HFFc6 (cell line): ENCODE results near the gene TTLL13. TPM values are rescaled to one million over a fixed set of nuclear protein-coding genes. Genes with fewer than 3 reads are reported as not detected.
A peak's percentile ranks its signal among the peaks of the same experiment; 100 is the strongest.

Source experiments
- DNase-seq: peaks from one replicate; pipeline ENCODE4 v3.0.0-alpha.2; 2018
- H3K27ac Mint-ChIP-seq: 2 replicates; pipeline ENCODE4 v1.8.0; 2020; ENCODE audit warnings: mild to moderate bottlenecking, mixed read lengths
- H3K27me3 Mint-ChIP-seq: 2 replicates; pipeline ENCODE4 v1.8.0; 2021; ENCODE audit warnings: mild to moderate bottlenecking, moderate library complexity, mixed read lengths; ENCODE audit not compliant: insufficient read depth
- H3K36me3 Mint-ChIP-seq: 2 replicates; pipeline ENCODE4 v1.8.0; 2021; ENCODE audit warnings: low read depth, mixed read lengths
- H3K4me1 Mint-ChIP-seq: 2 replicates; pipeline ENCODE4 v1.8.0; 2020; ENCODE audit warnings: low read depth, mixed read lengths
- H3K4me3 Mint-ChIP-seq: 2 replicates; pipeline ENCODE4 v1.8.0; 2020; ENCODE audit warnings: mild to moderate bottlenecking, moderate library complexity, mixed read lengths
- H3K9me3 Mint-ChIP-seq: 2 replicates; pipeline ENCODE4 v1.8.0; 2020; ENCODE audit warnings: mild to moderate bottlenecking, mixed read lengths
- total RNA-seq, 6 experiments: library from RNA; stranded (reverse); fragmentation: NEBNext Ultra II Directional; extraction: Animal tissue kit (Norgen Biotek cat#: 25700); gene quantifications; 2 replicates in 1 of 6; 3 replicates in 5 of 6; pipeline ENCODE4 v1.2.3, GENCODE V29; 2021
- TF ChIP-seq, protein P1 (sequence below): fragments of 200-600 bp; sonication (generic); IDR thresholded peaks from 2 replicates; pipeline ENCODE4 v1.5.0; 2021; ENCODE audit warnings: antibody characterized with exemption, mild to moderate bottlenecking

The TTLL13 gene
- total RNA-seq, 6 experiments from 2014 or later, result 0.07 to 0.14 TPM; not detected in 4

DNA sequence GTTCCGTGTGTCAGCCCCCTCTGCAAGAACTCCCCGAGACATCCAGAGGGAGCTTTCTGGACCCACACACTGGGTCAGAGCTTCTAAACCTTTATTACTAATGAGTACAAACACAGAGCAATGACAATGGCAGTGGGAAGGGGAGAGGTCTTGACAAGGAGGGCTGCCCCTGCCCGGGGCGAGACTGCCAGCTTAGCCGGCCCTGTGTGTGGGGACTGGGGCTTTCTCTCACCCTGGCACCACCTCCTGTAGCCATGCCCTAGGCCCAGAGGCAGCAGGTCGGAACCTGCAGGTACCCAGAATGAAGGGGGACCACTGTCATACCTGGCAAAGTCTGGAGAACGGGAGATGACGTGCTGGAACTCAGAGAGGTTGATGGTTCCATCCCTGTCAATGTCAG is 18.7 kb upstream of the TTLL13 start:
- TF ChIP-seq, protein P1, sequence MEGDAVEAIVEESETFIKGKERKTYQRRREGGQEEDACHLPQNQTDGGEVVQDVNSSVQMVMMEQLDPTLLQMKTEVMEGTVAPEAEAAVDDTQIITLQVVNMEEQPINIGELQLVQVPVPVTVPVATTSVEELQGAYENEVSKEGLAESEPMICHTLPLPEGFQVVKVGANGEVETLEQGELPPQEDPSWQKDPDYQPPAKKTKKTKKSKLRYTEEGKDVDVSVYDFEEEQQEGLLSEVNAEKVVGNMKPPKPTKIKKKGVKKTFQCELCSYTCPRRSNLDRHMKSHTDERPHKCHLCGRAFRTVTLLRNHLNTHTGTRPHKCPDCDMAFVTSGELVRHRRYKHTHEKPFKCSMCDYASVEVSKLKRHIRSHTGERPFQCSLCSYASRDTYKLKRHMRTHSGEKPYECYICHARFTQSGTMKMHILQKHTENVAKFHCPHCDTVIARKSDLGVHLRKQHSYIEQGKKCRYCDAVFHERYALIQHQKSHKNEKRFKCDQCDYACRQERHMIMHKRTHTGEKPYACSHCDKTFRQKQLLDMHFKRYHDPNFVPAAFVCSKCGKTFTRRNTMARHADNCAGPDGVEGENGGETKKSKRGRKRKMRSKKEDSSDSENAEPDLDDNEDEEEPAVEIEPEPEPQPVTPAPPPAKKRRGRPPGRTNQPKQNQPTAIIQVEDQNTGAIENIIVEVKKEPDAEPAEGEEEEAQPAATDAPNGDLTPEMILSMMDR, result no peak
- Mint-ChIP-seq H3K36me3 (peaks cover 6% of the 10 kb centered on the region), H3K4me1 (peaks cover 29% of the 10 kb centered on the region), H3K27me3 (no peaks in the 10 kb centered on the region; the same call in 1 of the 2 replicates), H3K4me3 (no peak overlapping the region), H3K9me3 (no peaks in the 10 kb centered on the region), H3K27ac (no peak overlapping the region)
- no peak for DNase-seq

DNA sequence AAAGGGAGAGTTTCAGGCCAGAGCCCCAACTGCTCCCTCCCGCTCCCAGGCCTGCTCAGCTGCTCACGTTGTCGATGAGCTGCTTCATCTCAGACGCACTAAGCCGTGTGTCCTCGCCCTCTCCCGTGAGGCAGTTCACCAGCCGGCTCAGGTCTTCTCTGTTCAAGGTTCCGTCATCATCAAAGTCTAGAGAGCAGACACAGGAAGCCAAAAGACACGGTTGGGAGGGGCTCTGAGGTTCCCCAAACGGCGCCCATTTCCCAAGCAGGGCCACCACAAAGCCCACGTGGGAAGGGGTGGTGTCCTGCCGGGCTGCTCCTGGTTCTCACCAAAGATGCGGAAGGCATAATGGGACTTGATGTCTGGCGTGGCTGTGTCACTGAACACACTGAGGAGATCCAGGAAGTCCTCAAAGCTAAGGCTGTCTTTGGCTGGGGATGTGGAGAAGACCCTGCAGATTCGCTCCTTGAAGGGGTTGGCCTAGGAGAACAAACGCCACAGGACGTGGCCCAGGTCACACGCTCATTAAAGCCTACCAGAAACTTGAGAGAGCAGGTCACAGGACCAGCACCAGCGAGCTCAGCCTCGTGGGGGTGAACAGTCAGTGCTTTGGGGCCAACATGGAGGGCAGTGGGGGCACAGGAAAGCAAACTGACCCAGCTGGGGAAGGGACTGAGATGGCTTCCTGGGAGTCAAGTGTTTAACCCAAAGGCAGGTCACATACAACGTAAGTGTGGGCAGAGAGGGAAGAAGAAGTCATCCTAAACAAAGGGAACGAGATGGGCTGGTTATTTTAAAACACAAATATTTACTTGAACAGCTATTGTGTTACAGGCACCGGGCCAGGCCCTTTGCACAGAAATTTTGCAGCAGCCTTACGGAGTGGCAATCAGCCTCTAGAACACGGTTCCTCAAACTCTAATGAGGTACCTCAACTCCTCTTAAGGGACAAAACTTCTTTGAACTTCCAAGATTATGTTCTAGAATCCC is 18.0 kb upstream of the TTLL13 start:
- TF ChIP-seq, protein P1, result no peak
- peaks cover 6% of the 10 kb centered on the region for H3K36me3 Mint-ChIP-seq
- H3K4me1 Mint-ChIP-seq, result peaks cover 29% of the 10 kb centered on the region
- DNase-seq, result no peak
- H3K27ac Mint-ChIP-seq, result no peak overlapping the region
- H3K4me3 Mint-ChIP-seq, result peak overlapping the region; percentile 53
- no peaks in the 10 kb centered on the region; the same call in 1 of the 2 replicates for H3K27me3 Mint-ChIP-seq
- H3K9me3 Mint-ChIP-seq, result no peaks in the 10 kb centered on the region

- H3K9me3 Mint-ChIP-seq, result no peaks in the 10 kb centered on the region
- DNase-seq, result no peak
- H3K4me3 Mint-ChIP-seq, result peak overlapping the region; percentile 91
- H3K36me3 Mint-ChIP-seq, result peaks cover 6% of the 10 kb centered on the region
- TF ChIP-seq, protein P1, result no peak
- H3K27me3 Mint-ChIP-seq, result no peaks in the 10 kb centered on the region; the same call in none of the 2 replicates
- H3K4me1 Mint-ChIP-seq, result peaks cover 29% of the 10 kb centered on the region
- peak overlapping the region; percentile 80; the same call in 1 of the 2 replicates for H3K27ac Mint-ChIP-seq
These were observed 17.2 kb upstream of the TTLL13 start for GRCh38 chr15:90232196-90232595.

DNA sequence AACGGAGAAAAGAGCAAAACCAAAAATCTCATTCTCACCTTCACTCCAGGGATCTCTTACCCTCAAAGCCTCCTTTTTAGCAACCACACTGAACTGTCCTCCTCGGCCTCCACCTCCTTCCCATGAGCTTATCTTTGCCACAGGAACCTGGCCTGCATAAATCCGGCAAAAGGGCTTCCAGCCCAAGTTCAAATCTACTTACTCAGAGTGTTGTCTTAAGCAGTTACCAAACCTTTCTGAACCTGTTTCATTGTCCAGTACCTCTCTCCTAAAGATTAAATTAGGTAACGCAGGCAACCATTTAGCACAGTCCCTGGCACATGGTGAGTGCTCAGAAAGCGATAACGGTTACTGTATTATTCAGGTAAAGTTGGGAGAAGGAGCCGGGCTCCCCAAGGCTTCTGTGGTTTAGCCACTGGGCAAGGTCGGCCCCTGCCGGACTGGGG is 16.4 kb upstream of the TTLL13 start:
- no peak for DNase-seq
- peaks cover 29% of the 10 kb centered on the region for H3K4me1 Mint-ChIP-seq
- no peaks in the 10 kb centered on the region; the same call in none of the 2 replicates for H3K27me3 Mint-ChIP-seq
- H3K27ac Mint-ChIP-seq, result peak overlapping the region; percentile 80
- TF ChIP-seq, protein P1, result no peak
- H3K4me3 Mint-ChIP-seq, result peak overlapping the region; percentile 91
- H3K9me3 Mint-ChIP-seq, result no peaks in the 10 kb centered on the region
- peaks cover 6% of the 10 kb centered on the region for H3K36me3 Mint-ChIP-seq

DNA sequence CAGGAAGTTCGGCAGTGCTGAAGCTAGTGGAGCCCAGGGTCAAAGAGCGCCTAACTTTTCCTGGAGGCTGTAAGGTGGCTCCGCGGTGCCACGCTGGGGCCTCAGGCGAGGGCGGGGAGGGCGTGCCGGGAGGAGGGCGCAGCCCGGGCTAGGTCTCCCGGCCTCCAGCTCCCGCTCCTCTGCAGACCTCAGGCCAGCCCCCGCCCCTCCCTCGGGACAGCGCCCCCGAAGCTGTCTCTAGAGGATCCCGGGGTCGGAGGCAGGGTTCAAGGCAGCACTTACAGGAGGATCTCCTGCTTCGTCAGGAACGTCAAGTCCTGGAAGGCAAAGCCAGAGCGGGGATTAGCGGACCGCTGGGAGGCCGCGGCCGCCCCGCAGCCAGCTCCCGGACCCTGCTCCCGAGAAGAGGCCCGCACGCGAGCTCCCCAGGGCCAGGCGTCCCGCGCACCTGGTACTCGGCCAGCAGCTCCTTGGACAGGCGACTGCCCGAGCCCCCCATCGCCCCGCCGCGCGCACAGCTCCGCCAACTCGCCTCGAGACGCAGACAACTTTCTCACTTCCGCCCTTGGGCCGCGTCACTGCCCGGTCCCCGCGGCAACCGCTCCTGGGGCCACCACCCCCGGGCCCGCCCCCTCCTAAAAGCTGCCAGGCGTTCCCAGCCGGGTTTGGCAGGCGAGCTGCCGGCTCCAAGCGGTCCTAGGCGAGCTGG is 15.8 kb upstream of the TTLL13 start, which contains the start of gene CIB1:
Gene CIB1 (minus strand): TSS at position 555 of the 709 bp plus-strand sequence. CDS start 56 bp downstream, at position 499.
- peak within 1 kb of the TSS; percentile 80 for H3K27ac Mint-ChIP-seq
- H3K4me1 Mint-ChIP-seq, result peaks cover 29% of the 10 kb centered on the region
- no peaks in the 10 kb centered on the region for H3K9me3 Mint-ChIP-seq
- peaks cover 6% of the 10 kb centered on the region for H3K36me3 Mint-ChIP-seq
- peak; percentile 94 for DNase-seq
- H3K4me3 Mint-ChIP-seq, result peak within 1 kb of the TSS; percentile 91
- no peaks in the 10 kb centered on the region; the same call in none of the 2 replicates for H3K27me3 Mint-ChIP-seq
- TF ChIP-seq, protein P1, result peak; percentile 74
